GM10266 (cell line): ENCODE measurements around the gene GAS5.

Source experiments
- DNase-seq: peaks from one replicate; pipeline ENCODE4 v3.0.0; 2012; ENCODE audit errors: extremely low spot score
- TF ChIP-seq, protein P1 (sequence below): IDR thresholded peaks from 2 replicates; pipeline ENCODE4 v1.5.1; 2012; ENCODE audit warnings: mild to moderate bottlenecking, low read depth; ENCODE audit not compliant: control insufficient read depth, insufficient read depth; ENCODE audit errors: missing control alignments

The GAS5 gene

GRCh38 chr1:173900992-173901391 is 33.2 kb upstream of the GAS5 start:
- no peak for DNase-seq
- TF ChIP-seq, protein P1, sequence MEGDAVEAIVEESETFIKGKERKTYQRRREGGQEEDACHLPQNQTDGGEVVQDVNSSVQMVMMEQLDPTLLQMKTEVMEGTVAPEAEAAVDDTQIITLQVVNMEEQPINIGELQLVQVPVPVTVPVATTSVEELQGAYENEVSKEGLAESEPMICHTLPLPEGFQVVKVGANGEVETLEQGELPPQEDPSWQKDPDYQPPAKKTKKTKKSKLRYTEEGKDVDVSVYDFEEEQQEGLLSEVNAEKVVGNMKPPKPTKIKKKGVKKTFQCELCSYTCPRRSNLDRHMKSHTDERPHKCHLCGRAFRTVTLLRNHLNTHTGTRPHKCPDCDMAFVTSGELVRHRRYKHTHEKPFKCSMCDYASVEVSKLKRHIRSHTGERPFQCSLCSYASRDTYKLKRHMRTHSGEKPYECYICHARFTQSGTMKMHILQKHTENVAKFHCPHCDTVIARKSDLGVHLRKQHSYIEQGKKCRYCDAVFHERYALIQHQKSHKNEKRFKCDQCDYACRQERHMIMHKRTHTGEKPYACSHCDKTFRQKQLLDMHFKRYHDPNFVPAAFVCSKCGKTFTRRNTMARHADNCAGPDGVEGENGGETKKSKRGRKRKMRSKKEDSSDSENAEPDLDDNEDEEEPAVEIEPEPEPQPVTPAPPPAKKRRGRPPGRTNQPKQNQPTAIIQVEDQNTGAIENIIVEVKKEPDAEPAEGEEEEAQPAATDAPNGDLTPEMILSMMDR: no peak

GRCh38 chr1:173900427-173900826 is 32.6 kb upstream of the GAS5 start:
- TF ChIP-seq, protein P1: no peak
- no peak for DNase-seq

- TF ChIP-seq, protein P1: no peak
- no peak for DNase-seq
Observed at GRCh38 chr1:173894189-173894588, 26.4 kb upstream of the GAS5 start.

- no peak for DNase-seq
Observed at GRCh38 chr1:173893611-173894010, 25.8 kb upstream of the GAS5 start.

DNA sequence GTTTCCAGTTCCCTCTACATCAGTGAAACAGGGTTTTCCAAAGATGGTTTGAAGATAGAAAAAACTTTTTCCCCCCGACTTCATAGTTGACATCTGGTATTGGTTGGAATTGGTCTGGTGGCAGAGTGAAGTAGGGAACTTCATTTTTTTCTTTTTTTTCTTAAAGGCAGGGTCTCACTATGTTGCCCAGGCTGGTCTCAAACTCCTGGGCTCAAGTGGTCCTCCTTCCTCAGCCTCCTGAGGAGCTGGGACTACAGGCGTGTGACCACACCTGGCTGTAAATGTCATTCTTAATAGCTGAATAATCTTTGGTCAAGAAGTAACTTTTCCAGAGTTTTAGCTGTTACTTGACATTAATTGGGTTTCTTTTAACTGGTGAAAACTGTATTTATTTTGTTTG is 22.1 kb upstream of the GAS5 start:
- TF ChIP-seq, protein P1: no peak
- no peak for DNase-seq

More at GRCh38 chr1:173893611-173894010, 25.8 kb upstream of the GAS5 start:
- TF ChIP-seq, protein P1: no peak

DNA sequence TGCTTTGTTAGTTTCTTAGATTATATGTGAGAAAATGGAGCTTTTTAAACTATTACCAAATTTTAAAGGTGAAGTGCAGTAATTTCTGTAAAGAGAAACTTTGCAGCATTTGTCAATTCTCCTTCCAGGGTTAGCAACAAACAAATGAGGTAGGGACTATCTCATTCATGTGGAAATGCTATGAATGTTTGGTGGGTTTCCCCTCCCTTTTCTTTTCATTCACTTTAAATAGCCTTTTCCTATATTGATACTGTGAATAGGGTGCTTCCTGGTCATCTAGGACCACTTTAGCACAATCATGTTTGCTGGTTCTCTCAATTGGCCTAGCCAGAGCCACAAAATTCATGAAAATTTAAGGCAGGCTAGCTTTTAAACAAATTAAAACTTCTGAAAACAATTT is 21.0 kb upstream of the GAS5 start:
- TF ChIP-seq, protein P1: no peak
- no peak for DNase-seq

DNA sequence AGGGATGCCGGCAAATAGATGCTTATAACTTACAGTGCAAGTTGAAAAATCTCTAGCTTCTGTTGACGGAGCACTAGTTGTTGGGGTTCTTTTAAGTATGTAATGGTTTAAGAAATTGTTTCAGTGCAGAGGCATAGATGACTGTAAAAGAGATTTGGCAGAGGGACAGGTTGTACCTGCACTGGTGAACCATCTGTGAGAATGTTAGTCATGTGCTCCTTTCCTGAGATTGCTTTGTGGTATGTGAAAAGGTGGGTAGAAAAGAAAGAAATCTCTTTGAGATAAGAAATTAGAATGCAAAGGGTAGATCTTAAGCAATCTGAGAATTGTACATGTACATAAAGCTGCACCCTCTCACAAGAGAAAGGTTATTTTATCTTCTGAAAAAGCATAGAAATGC is 19.8 kb upstream of the GAS5 start:
- DNase-seq: no peak
- TF ChIP-seq, protein P1: no peak
